Neural progenitor cell (in vitro differentiated cells): Measurements from ENCODE around the gene TP63. TPM values are rescaled to one million over a fixed set of nuclear protein-coding genes. Genes with fewer than 3 reads are reported as not detected.

Experiments
- DNase-seq: peaks from one replicate; pipeline ENCODE4 v3.0.0-alpha.2; 2016; ENCODE audit warnings: low spot score
- H2AFZ ChIP-seq: fragments of 200-600 bp; sonication (generic); replicated peaks from 2 replicates; pipeline ENCODE4 v1.6.1; 2016; ENCODE audit warnings: antibody characterized with exemption
- H3F3A ChIP-seq: fragments of 200-600 bp; sonication (generic); 2 replicates; pipeline ENCODE4 v1.6.1; 2016; ENCODE audit warnings: antibody characterized with exemption, low read depth
- H3K27ac ChIP-seq: fragments of 200-600 bp; sonication (generic); 2 replicates; pipeline ENCODE4 v1.5.1; 2016; ENCODE audit warnings: mild to moderate bottlenecking
- H3K27me3 ChIP-seq: fragments of 200-600 bp; sonication (generic); 2 replicates; pipeline ENCODE4 v1.6.1; 2016; ENCODE audit warnings: mild to moderate bottlenecking, moderate library complexity
- H3K36me3 ChIP-seq: fragments of 200-600 bp; sonication (generic); 2 replicates; pipeline ENCODE4 v1.5.1; 2016
- H3K4me1 ChIP-seq: fragments of 200-600 bp; sonication (generic); 2 replicates; pipeline ENCODE4 v1.6.1; 2016; ENCODE audit warnings: mixed run types
- H3K4me2 ChIP-seq: fragments of 200-600 bp; sonication (generic); 2 replicates; pipeline ENCODE4 v1.6.1; 2016
- H3K4me3 ChIP-seq: fragments of 200-600 bp; sonication (generic); 2 replicates; pipeline ENCODE4 v1.5.1; 2016
- H3K79me2 ChIP-seq: fragments of 200-600 bp; sonication (generic); 2 replicates; pipeline ENCODE4 v1.6.1; 2016; ENCODE audit warnings: low read depth
- H3K9ac ChIP-seq: fragments of 200-600 bp; sonication (generic); 2 replicates; pipeline ENCODE4 v1.6.1; 2016
- H3K9me3 ChIP-seq: fragments of 200-600 bp; sonication (generic); 2 replicates; pipeline ENCODE4 v1.5.1; 2016; ENCODE audit warnings: low read depth
- H4K20me1 ChIP-seq: fragments of 200-600 bp; sonication (generic); 2 replicates; pipeline ENCODE4 v1.6.1; 2016; ENCODE audit warnings: low read depth
- H3K27ac Mint-ChIP-seq: 3 replicates; pipeline ENCODE4 v1.8.0; 2021; ENCODE audit warnings: mixed read lengths
- H3K27me3 Mint-ChIP-seq: 2 replicates; pipeline ENCODE4 v1.8.0; 2022; ENCODE audit warnings: low read depth, mild to moderate bottlenecking, inconsistent platforms, moderate library complexity, mixed read lengths; ENCODE audit not compliant: insufficient read depth
- H3K36me3 Mint-ChIP-seq: 3 replicates; pipeline ENCODE4 v1.8.0; 2021; ENCODE audit warnings: mixed read lengths
- H3K4me1 Mint-ChIP-seq: 3 replicates; pipeline ENCODE4 v1.8.0; 2021; ENCODE audit warnings: mixed read lengths
- H3K4me3 Mint-ChIP-seq: 3 replicates; pipeline ENCODE4 v1.8.0; 2021; ENCODE audit warnings: mild to moderate bottlenecking, moderate library complexity, mixed read lengths
- H3K9me3 Mint-ChIP-seq: 3 replicates; pipeline ENCODE4 v1.8.0; 2020; ENCODE audit warnings: mixed read lengths
- EZH2 ChIP-seq: fragments of 200-600 bp; sonication (generic); IDR thresholded peaks from 2 replicates; pipeline ENCODE4 v1.6.1; 2017; ENCODE audit warnings: antibody characterized with exemption, mild to moderate bottlenecking, moderate library complexity
- EZH2phosphoT487 ChIP-seq: fragments of 200-600 bp; sonication (generic); IDR thresholded peaks from 2 replicates; pipeline ENCODE4 v1.6.1; 2017; ENCODE audit warnings: antibody characterized with exemption
- total RNA-seq: library from RNA; depleted of rRNA; stranded (reverse); fragments of >200 nt; gene quantifications from 2 replicates; pipeline ENCODE4 v1.2.3, GENCODE V29; 2015; ENCODE audit warnings: low replicate concordance
- TF ChIP-seq, protein P1 (sequence below): fragments of 200-600 bp; sonication (generic); IDR thresholded peaks from 2 replicates; pipeline ENCODE4 v1.5.1; 2017; ENCODE audit warnings: antibody characterized with exemption, mild to moderate bottlenecking

The TP63 gene
- total RNA-seq, 1 donor from 2014 or later: 0.62 TPM

DNA sequence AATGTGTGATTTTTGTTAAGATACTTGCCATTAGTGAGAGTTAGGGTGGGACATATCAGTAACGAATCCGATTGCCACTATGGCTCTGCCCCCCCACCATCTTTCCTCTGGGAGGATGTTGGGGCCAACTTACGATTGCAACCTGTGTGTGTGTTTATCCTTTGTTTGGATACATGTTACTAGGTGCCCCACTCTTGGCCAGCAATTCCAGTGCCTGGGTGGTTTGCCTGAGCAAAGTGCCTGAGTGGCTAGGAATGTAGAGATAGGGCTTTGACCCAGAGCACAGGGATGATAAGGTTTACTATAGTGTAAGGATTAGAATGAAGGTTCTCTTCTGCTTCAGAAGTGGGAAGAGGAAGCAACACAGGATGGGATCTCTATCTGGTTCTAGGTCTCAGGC lies 231.8 kb downstream of the TP63 start:
- H2AFZ ChIP-seq: peak overlapping the region; percentile 45

DNA sequence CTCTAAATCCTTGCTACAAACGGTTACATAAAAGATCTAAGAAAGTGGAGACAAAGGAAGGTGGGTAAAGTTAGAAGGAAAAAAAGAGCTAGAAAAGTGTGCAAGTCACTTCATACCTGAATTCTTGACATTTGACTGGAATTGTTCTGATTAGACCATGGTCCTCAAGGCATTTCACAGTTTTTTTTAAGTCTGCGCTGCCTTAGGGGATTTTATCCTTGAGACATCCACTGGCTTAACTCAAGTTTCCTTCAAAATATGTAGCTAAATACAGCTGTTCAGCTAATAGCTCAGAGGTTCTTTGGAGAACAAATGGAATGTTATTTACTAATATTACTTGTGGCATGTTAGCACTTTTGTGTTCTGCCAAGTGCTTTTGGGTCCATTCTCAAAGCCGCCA lies 236.9 kb downstream of the TP63 start:
- Histone ChIP-seq H4K20me1 (no peaks in the 10 kb centered on the region), H3K9me3 (no peaks in the 10 kb centered on the region), H3K4me1 (no peaks in the 10 kb centered on the region), H3K9ac (no peak overlapping the region), H3K27me3 (no peaks in the 10 kb centered on the region), H3K4me2 (no peak overlapping the region), H2AFZ (no peak overlapping the region), H3F3A (no peaks in the 10 kb centered on the region), H3K79me2 (no peaks in the 10 kb centered on the region), H3K36me3 (no peaks in the 10 kb centered on the region), H3K27ac (no peak overlapping the region), H3K4me3 (no peak overlapping the region)
- no peak for DNase-seq
- H3K9me3 Mint-ChIP-seq: no peaks in the 10 kb centered on the region
- no peaks in the 10 kb centered on the region for H3K36me3 Mint-ChIP-seq
- H3K4me3 Mint-ChIP-seq: no peak overlapping the region
- no peaks in the 10 kb centered on the region for H3K4me1 Mint-ChIP-seq
- H3K27me3 Mint-ChIP-seq: no peaks in the 10 kb centered on the region
- TF ChIP-seq, protein P1, sequence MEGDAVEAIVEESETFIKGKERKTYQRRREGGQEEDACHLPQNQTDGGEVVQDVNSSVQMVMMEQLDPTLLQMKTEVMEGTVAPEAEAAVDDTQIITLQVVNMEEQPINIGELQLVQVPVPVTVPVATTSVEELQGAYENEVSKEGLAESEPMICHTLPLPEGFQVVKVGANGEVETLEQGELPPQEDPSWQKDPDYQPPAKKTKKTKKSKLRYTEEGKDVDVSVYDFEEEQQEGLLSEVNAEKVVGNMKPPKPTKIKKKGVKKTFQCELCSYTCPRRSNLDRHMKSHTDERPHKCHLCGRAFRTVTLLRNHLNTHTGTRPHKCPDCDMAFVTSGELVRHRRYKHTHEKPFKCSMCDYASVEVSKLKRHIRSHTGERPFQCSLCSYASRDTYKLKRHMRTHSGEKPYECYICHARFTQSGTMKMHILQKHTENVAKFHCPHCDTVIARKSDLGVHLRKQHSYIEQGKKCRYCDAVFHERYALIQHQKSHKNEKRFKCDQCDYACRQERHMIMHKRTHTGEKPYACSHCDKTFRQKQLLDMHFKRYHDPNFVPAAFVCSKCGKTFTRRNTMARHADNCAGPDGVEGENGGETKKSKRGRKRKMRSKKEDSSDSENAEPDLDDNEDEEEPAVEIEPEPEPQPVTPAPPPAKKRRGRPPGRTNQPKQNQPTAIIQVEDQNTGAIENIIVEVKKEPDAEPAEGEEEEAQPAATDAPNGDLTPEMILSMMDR: no peak
- TF ChIP-seq EZH2phosphoT487 (no peak), EZH2 (no peak)
- no peak overlapping the region for H3K27ac Mint-ChIP-seq

More for the DNA sequence above, 231.8 kb downstream of the TP63 start:
- H3K27me3 ChIP-seq: no peaks in the 10 kb centered on the region
- TF ChIP-seq EZH2phosphoT487 (no peak), EZH2 (no peak)
- TF ChIP-seq, protein P1: no peak
- no peak overlapping the region for H3K9ac ChIP-seq
- no peak overlapping the region for H3K4me3 Mint-ChIP-seq
- H3K79me2 ChIP-seq: no peaks in the 10 kb centered on the region
- no peaks in the 10 kb centered on the region for H3K4me1 ChIP-seq
- no peaks in the 10 kb centered on the region for H3K9me3 Mint-ChIP-seq
- no peaks in the 10 kb centered on the region for H3K36me3 Mint-ChIP-seq
- H3K27me3 Mint-ChIP-seq: peaks cover 3% of the 10 kb centered on the region
- H4K20me1 ChIP-seq: no peaks in the 10 kb centered on the region
- H3K9me3 ChIP-seq: no peaks in the 10 kb centered on the region
- H3K27ac ChIP-seq: no peak overlapping the region
- H3K27ac Mint-ChIP-seq: no peak overlapping the region
- H3K4me1 Mint-ChIP-seq: no peaks in the 10 kb centered on the region
- no peaks in the 10 kb centered on the region for H3K36me3 ChIP-seq
- H3K4me3 ChIP-seq: no peak overlapping the region
- no peak for DNase-seq
- H3F3A ChIP-seq: no peaks in the 10 kb centered on the region
- H3K4me2 ChIP-seq: no peak overlapping the region

DNA sequence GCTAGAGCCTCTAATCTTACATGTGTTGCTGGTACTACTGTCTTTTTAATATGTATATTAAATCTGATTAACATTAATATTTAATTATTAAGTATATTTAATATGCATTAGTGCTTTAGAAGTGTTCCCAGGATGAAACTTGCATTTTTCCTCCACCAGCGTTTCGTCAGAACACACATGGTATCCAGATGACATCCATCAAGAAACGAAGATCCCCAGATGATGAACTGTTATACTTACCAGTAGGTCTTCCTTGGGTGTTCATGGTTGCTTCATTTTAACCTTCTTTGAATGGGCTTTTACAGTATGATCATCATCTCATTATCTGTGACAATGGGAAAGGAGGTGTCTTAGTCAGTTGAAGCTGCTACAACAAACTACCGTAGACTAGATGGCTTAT lies 238.0 kb downstream of the TP63 start:
- Mint-ChIP-seq H3K36me3 (no peaks in the 10 kb centered on the region), H3K9me3 (no peaks in the 10 kb centered on the region), H3K27ac (no peak overlapping the region), H3K4me3 (no peak overlapping the region), H3K4me1 (no peaks in the 10 kb centered on the region), H3K27me3 (no peaks in the 10 kb centered on the region)
- Histone ChIP-seq H3F3A (no peaks in the 10 kb centered on the region), H3K27ac (no peak overlapping the region), H3K9me3 (no peaks in the 10 kb centered on the region), H3K4me3 (no peak overlapping the region), H3K27me3 (no peaks in the 10 kb centered on the region), H3K36me3 (no peaks in the 10 kb centered on the region), H2AFZ (no peak overlapping the region), H3K9ac (no peak overlapping the region), H3K4me2 (no peak overlapping the region), H3K79me2 (no peaks in the 10 kb centered on the region), H3K4me1 (no peaks in the 10 kb centered on the region), H4K20me1 (no peaks in the 10 kb centered on the region)
- TF ChIP-seq, protein P1: no peak
- TF ChIP-seq EZH2phosphoT487 (no peak), EZH2 (no peak)
- DNase-seq: no peak

DNA sequence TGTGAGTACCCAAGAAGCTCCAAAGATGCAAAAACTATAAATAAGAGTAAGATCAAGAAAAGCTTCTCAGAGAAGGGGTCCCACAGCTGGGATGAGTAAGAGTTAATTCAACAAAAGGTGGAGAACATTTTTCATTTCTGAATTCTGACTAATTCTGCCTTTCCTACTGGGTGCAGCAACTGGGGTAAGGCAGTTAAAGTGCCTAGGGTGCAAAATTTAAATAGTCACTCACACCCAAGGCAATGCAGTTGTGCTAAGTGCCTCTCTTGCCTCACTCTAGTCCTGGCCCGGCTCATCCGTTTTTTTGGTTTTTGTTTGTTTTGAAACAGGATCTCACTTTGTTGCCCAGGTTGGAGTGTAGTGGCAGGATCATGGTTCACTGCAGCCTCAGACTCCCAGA lies 240.2 kb downstream of the TP63 start:
- no peaks in the 10 kb centered on the region for H3K79me2 ChIP-seq
- no peak overlapping the region for H3K4me2 ChIP-seq
- no peaks in the 10 kb centered on the region for H3K27me3 ChIP-seq
- no peak overlapping the region for H2AFZ ChIP-seq
- no peaks in the 10 kb centered on the region for H3F3A ChIP-seq
- no peaks in the 10 kb centered on the region for H3K36me3 ChIP-seq
- Mint-ChIP-seq H3K4me1 (no peaks in the 10 kb centered on the region), H3K4me3 (no peak overlapping the region), H3K27ac (no peak overlapping the region), H3K9me3 (no peaks in the 10 kb centered on the region), H3K36me3 (no peaks in the 10 kb centered on the region), H3K27me3 (no peaks in the 10 kb centered on the region)
- no peak for DNase-seq
- no peaks in the 10 kb centered on the region for H4K20me1 ChIP-seq
- no peak overlapping the region for H3K27ac ChIP-seq
- no peak overlapping the region for H3K4me3 ChIP-seq
- no peak overlapping the region for H3K9ac ChIP-seq
- no peaks in the 10 kb centered on the region for H3K9me3 ChIP-seq
- H3K4me1 ChIP-seq: no peaks in the 10 kb centered on the region
- TF ChIP-seq, protein P1: no peak
- no peak for TF ChIP-seq EZH2
